Astrocyte of the spinal cord (primary cell): ENCODE data around the gene KRTAP19-1.

ENCODE experiments used
- DNase-seq: peaks from one replicate; pipeline ENCODE4 v3.0.0; 2011; ENCODE audit warnings: low read depth, low spot score
- H3K4me3 ChIP-seq: 2 replicates; pipeline ENCODE4 v1.5.1; 2011; ENCODE audit warnings: low read depth, mild to moderate bottlenecking, low read length, moderate library complexity
- CTCF ChIP-seq: IDR thresholded peaks from 2 replicates; pipeline ENCODE4 v1.5.1; 2012; ENCODE audit warnings: low read depth, mild to moderate bottlenecking, low read length, inconsistent platforms
- in situ Hi-C: cut with HindIII; loops from 2 replicates; pipeline ENCODE4 v1.10.0; 2017; ENCODE audit warnings: low sequenced_read_pairs

Gene KRTAP19-1

GRCh38 chr21:30487336-30487735 lies 7.2 kb upstream of the KRTAP19-1 start, which contains the start of gene KRTAP19-2:
Gene KRTAP19-2 (minus strand): TSS chr21:30487436. CDS start chr21:30487348, 88 bp downstream.
- TF ChIP-seq CTCF: no peak
- no peak within 1 kb of the TSS for H3K4me3 ChIP-seq
- DNase-seq: no peak
- in situ Hi-C loops: no loop called here

- no peak overlapping the region for H3K4me3 ChIP-seq
- no peak for TF ChIP-seq CTCF
- DNase-seq: no peak
- in situ Hi-C loops: no loop called here
Measured at GRCh38 chr21:30486180-30486579, 6.0 kb upstream of the KRTAP19-1 start.

GRCh38 chr21:30482130-30482529 lies 2.0 kb upstream of the KRTAP19-1 start:
- in situ Hi-C loops: no loop called here
- no peak for DNase-seq
- no peak for TF ChIP-seq CTCF
- H3K4me3 ChIP-seq: no peak overlapping the region

- in situ Hi-C loops: no loop called here
- H3K4me3 ChIP-seq: no peak overlapping the region
- no peak for TF ChIP-seq CTCF
- DNase-seq: no peak
Measured at GRCh38 chr21:30479259-30479658, 908 bp downstream of the KRTAP19-1 start.

- TF ChIP-seq CTCF: no peak
- in situ Hi-C loops: no loop called here
- DNase-seq: no peak
- no peak overlapping the region for H3K4me3 ChIP-seq
Measured at GRCh38 chr21:30478004-30478403, 2.2 kb downstream of the KRTAP19-1 start.

- no peak for TF ChIP-seq CTCF
- no peak for DNase-seq
- no peak overlapping the region for H3K4me3 ChIP-seq
- in situ Hi-C loops: no loop called here
Measured at GRCh38 chr21:30468900-30469714, 11.1 kb downstream of the KRTAP19-1 start.
